K562 (cell line): ENCODE data around the gene CTNNA3. TPM values are rescaled to one million over a fixed set of nuclear protein-coding genes. Genes with fewer than 3 reads are reported as not detected.

Source experiments
- ATAC-seq: fragments of 200-7000 bp; cut with Tn5 transposase; 3 replicates; pipeline ENCODE4 v1.9.1; 2020; ENCODE audit warnings: moderate library complexity
- BruUV-seq: library from RNA; stranded (reverse); fragments of 400-500 nt; replicated peaks from 2 replicates; lab custom pipeline; 2021; lab: Mats Ljungman, UMichigan
- CTCF ChIA-PET: fragments of 300-600 bp; formaldehyde crosslinking; extraction: SDS; loops from one replicate; lab custom pipeline; 2021; ENCODE audit warnings: low intra/inter-chr PET ratio; lab: Yijun Ruan, JAX
- POLR2A ChIA-PET: fragments of 300-600, 350-650 bp; sonication (Branson Sonifier 250); formaldehyde crosslinking; extraction: SDS; loops from one replicate; lab custom pipeline; 2021; ENCODE audit warnings: antibody characterized with exemption, inconsistent platforms; lab: Yijun Ruan, JAX
- DNase-seq, 4 experiments: peaks; one replicate each; pipeline versions ENCODE4 v3.0.0 to v3.0.0-alpha.2; 2011 to 2018; ENCODE audit warnings: low spot score in 3 of 4, mixed read lengths in 3 of 4; ENCODE audit errors: extremely low read depth in 1 of 4
- FAIRE-seq: peaks from 2 replicates; lab custom pipeline; 2011; peaks lifted over from hg19 to GRCh38; lab: Jason Lieb, UNC
- H2AFZ ChIP-seq: 2 replicates; pipeline ENCODE4 v1.6.0; 2011; ENCODE audit warnings: low read depth, low read length, control low read depth, inconsistent platforms
- H3K27ac ChIP-seq: fragments of 200-600 bp; 3 replicates; pipeline ENCODE4 v1.8.0; 2011; ENCODE audit warnings: low read depth, mild to moderate bottlenecking, control low read depth, inconsistent platforms, low read length, moderate library complexity, mixed read lengths; ENCODE audit errors: extremely low read depth
- H3K27me3 ChIP-seq, 2 experiments: fragments of 300-600 bp in 1 of 2; 2 replicates in 1 of 2; 3 replicates in 1 of 2; pipeline versions ENCODE4 v1.6.0 to v1.8.0; 2011; ENCODE audit warnings: inconsistent platforms in 2 of 2, low read length in 2 of 2, mild to moderate bottlenecking in 1 of 2, mixed read lengths in 1 of 2, moderate library complexity in 1 of 2; ENCODE audit not compliant: control insufficient read depth in 2 of 2, insufficient read depth in 2 of 2
- H3K36me3 ChIP-seq: fragments of 300-600 bp; 3 replicates; pipeline ENCODE4 v1.8.0; 2011; ENCODE audit warnings: mild to moderate bottlenecking, low read length, inconsistent platforms; ENCODE audit not compliant: control insufficient read depth, insufficient read depth
- H3K4me1 ChIP-seq, 2 experiments: fragments of 200-600 bp in 1 of 2; replicated peaks in 1 of 2; 2 replicates in 1 of 2; 3 replicates in 1 of 2; pipeline versions ENCODE4 v1.5.1 to v1.8.0; 2011; ENCODE audit warnings: inconsistent platforms in 2 of 2, low read length in 2 of 2, mild to moderate bottlenecking in 1 of 2, mixed read lengths in 1 of 2, moderate library complexity in 1 of 2; ENCODE audit not compliant: control insufficient read depth in 2 of 2, insufficient read depth in 2 of 2
- H3K4me2 ChIP-seq: 2 replicates; pipeline ENCODE4 v1.6.1; 2011; ENCODE audit warnings: low read length, control low read depth, inconsistent platforms, mixed read lengths; ENCODE audit not compliant: insufficient read depth
- H3K4me3 ChIP-seq: fragments of 200-600 bp; sonication (generic), shearing (Covaris generic); 2 replicates; pipeline ENCODE4 v1.5.1; 2016; ENCODE audit warnings: control low read depth, inconsistent platforms
- H3K79me2 ChIP-seq: fragments of 200-600 bp; 3 replicates; pipeline ENCODE4 v1.8.0; 2011; ENCODE audit warnings: low read length, inconsistent platforms; ENCODE audit not compliant: control insufficient read depth, insufficient read depth
- H3K9ac ChIP-seq, 2 experiments: 2 replicates each; pipeline versions ENCODE4 v1.6.0 to v1.6.1; 2011; ENCODE audit warnings: low read depth in 2 of 2, low read length in 2 of 2, control low read depth in 1 of 2, inconsistent platforms in 1 of 2, mild to moderate bottlenecking in 1 of 2, mixed read lengths in 1 of 2; ENCODE audit not compliant: insufficient read depth in 1 of 2
- H3K9me1 ChIP-seq: one replicate; pipeline ENCODE4 v1.6.0; 2011; ENCODE audit warnings: inconsistent platforms, mild to moderate bottlenecking, low read length, moderate library complexity; ENCODE audit not compliant: control insufficient read depth, insufficient read depth
- H3K9me3 ChIP-seq: replicated peaks from 2 replicates; pipeline ENCODE4 v1.5.1; 2011; ENCODE audit warnings: low read depth, low read length, inconsistent platforms; ENCODE audit not compliant: control insufficient read depth, insufficient read depth
- H4K20me1 ChIP-seq: replicated peaks from 2 replicates; pipeline ENCODE4 v1.6.1; 2011; ENCODE audit warnings: low read length, inconsistent platforms, mixed read lengths; ENCODE audit not compliant: control insufficient read depth, insufficient read depth
- CHD7 ChIP-seq: fragments of 200-600 bp; sonication (generic); IDR thresholded peaks from one replicate; pipeline ENCODE4 v1.6.1; 2012; ENCODE audit warnings: mild to moderate bottlenecking, low read depth, low read length, inconsistent platforms
- HDAC8 ChIP-seq: fragments of 450-650 bp; IDR thresholded peaks from 2 replicates; pipeline ENCODE4 v1.6.1; 2016; ENCODE audit warnings: mild to moderate bottlenecking, missing genetic modification characterization, moderate library complexity, missing compliant biosample characterization
- RBM34 ChIP-seq: fragments of 200-400 bp; formaldehyde crosslinking; IDR thresholded peaks from 2 replicates; pipeline ENCODE4 v1.6.1; 2018; ENCODE audit warnings: low read length, borderline replicate concordance; ENCODE audit not compliant: insufficient read depth
- ZBTB8A ChIP-seq: fragments of 450-650 bp; IDR thresholded peaks from 2 replicates; pipeline ENCODE4 v1.6.1; 2018; ENCODE audit warnings: mild to moderate bottlenecking, moderate library complexity; ENCODE audit not compliant: partially characterized antibody
- ZNF398 ChIP-seq: fragments of 250-450 bp; sonication (Bioruptor Pico); IDR thresholded peaks from 2 replicates; pipeline ENCODE4 v1.8.0; 2021; ENCODE audit warnings: moderate library complexity, mild to moderate bottlenecking, inconsistent platforms
- in situ Hi-C: fragments of 300-500 bp; cut with MboI; formaldehyde crosslinking; loops from 4 replicates; pipeline ENCODE4 v1.15.0; 2018; ENCODE audit warnings: inconsistent platforms, mixed read lengths
- intact Hi-C: fragments of 100-400 bp; cut with micrococcal nuclease; formaldehyde crosslinking; loops from 2 replicates; pipeline ENCODE4 v1.14.2; 2022
- polyA plus RNA-seq, 8 experiments: library from polyadenylated mRNA; depleted of rRNA in 4 of 8; stranded (reverse) in 5 of 8; unstranded in 3 of 8; fragments of >200 nt; fragmentation: Nextera tagmentation in 2 of 8; fragmentation: Illumina TruSeq in 1 of 8; extraction: Ambion mirVana in 2 of 8; extraction: Trizol in 1 of 8; gene quantifications; 2 replicates each; pipeline versions ENCODE4 v1.2.1 to v1.2.3, GENCODE V29; 2011 to 2014; ENCODE audit warnings: inconsistent platforms in 1 of 8, missing spikeins in 1 of 8
- total RNA-seq, 7 experiments: library from RNA; depleted of rRNA in 6 of 7; stranded (reverse); fragments of >200 nt in 6 of 7; fragmentation: Illumina TruSeq in 2 of 7; extraction: Trizol in 2 of 7; gene quantifications; 2 replicates each; pipeline versions ENCODE4 v1.2.1 to v1.2.3, GENCODE V29; 2011 to 2021; ENCODE audit warnings: low replicate concordance in 1 of 7

Gene CTNNA3
- total and polyA plus RNA-seq, 9 of the 15 experiments (the other 6 are each of a cell fraction or from before 2014, with no cell fraction given), result 0.04 TPM; not detected in 8

- no TSS peak for BruUV-seq
- TF ChIP-seq CHD7 (no peak), RBM34 (no peak), ZNF398 (no peak), ZBTB8A (no peak), HDAC8 (no peak)
- H4K20me1 ChIP-seq, result no peaks in the 10 kb centered on the region
- no peaks in the 10 kb centered on the region for H3K27me3 ChIP-seq
- no peaks in the 10 kb centered on the region for H3K9me3 ChIP-seq
- no peaks in the 10 kb centered on the region for H3K36me3 ChIP-seq
- DNase-seq, result no peak
- ChIA-PET POLR2A (no interaction called here), CTCF (no interaction called here)
- FAIRE-seq, result no peak
- no peaks in the 10 kb centered on the region for H3K4me1 ChIP-seq
- no peak overlapping the region for H3K4me3 ChIP-seq
- intact Hi-C loops (no loop called here), in situ Hi-C loops (no loop called here)
- H3K79me2 ChIP-seq, result no peaks in the 10 kb centered on the region
- ATAC-seq, result no peak
- no peak overlapping the region for H3K27ac ChIP-seq
- H2AFZ ChIP-seq, result no peak overlapping the region
- H3K9me1 ChIP-seq, result no peaks in the 10 kb centered on the region
- no peak overlapping the region for H3K9ac ChIP-seq
- H3K4me2 ChIP-seq, result no peak overlapping the region
Observed at GRCh38 chr10:66307826-66308225, 1388.2 kb downstream of the CTNNA3 start.
